Keratinocyte (primary cell): Measurements from ENCODE around the gene TEKT5. TPM values are rescaled to one million over a fixed set of nuclear protein-coding genes. Genes with fewer than 3 reads are reported as not detected.

Experiments
- DNase-seq: peaks from one replicate; pipeline ENCODE4 v3.0.0-alpha.2; 2011; ENCODE audit warnings: low read depth, missing footprints, low spot score
- FAIRE-seq: peaks from 2 replicates; lab custom pipeline; 2011; peaks lifted over from hg19 to GRCh38; lab: Jason Lieb, UNC
- H2AFZ ChIP-seq: 2 replicates; pipeline ENCODE4 v1.6.0; 2012; ENCODE audit warnings: low read length, control low read depth, inconsistent platforms; ENCODE audit not compliant: control insufficient read depth
- H3K27ac ChIP-seq: 2 replicates; pipeline ENCODE4 v1.5.1; 2011; ENCODE audit warnings: low read length; ENCODE audit not compliant: control insufficient read depth, insufficient read depth
- H3K27me3 ChIP-seq: 3 replicates; pipeline ENCODE4 v1.6.0; 2011; ENCODE audit warnings: low read length; ENCODE audit not compliant: control insufficient read depth, insufficient read depth; ENCODE audit errors: extremely low read depth
- H3K36me3 ChIP-seq, 2 experiments: 2 replicates in 1 of 2; 3 replicates in 1 of 2; pipeline ENCODE4 v1.5.1; 2011; ENCODE audit warnings: low read length in 2 of 2, mild to moderate bottlenecking in 1 of 2; ENCODE audit not compliant: control insufficient read depth in 2 of 2, insufficient read depth in 2 of 2; ENCODE audit errors: extremely low read depth in 1 of 2
- H3K4me1 ChIP-seq: 3 replicates; pipeline ENCODE4 v1.5.1; 2011; ENCODE audit warnings: low read length; ENCODE audit not compliant: control insufficient read depth, insufficient read depth; ENCODE audit errors: extremely low read depth
- H3K4me2 ChIP-seq: 3 replicates; pipeline ENCODE4 v1.6.0; 2011; ENCODE audit warnings: low read depth, low read length; ENCODE audit not compliant: control insufficient read depth, insufficient read depth; ENCODE audit errors: extremely low read depth
- H3K4me3 ChIP-seq, 3 experiments: fragments of 200-600 bp in 1 of 3; sonication (generic) in 1 of 3; 2 replicates in 2 of 3; 3 replicates in 1 of 3; pipeline ENCODE4 v1.5.1; 2011 to 2016; ENCODE audit warnings: low read length in 3 of 3, mild to moderate bottlenecking in 3 of 3, control low read depth in 2 of 3, inconsistent platforms in 1 of 3, low read depth in 1 of 3, mixed read lengths in 1 of 3, mixed run types in 1 of 3, moderate library complexity in 1 of 3; ENCODE audit not compliant: control insufficient read depth in 2 of 3, insufficient read depth in 2 of 3; ENCODE audit errors: extremely low read depth in 1 of 3
- H3K79me2 ChIP-seq: 2 replicates; pipeline ENCODE4 v1.6.0; 2012; ENCODE audit warnings: low read length; ENCODE audit not compliant: control insufficient read depth, insufficient read depth
- H3K9ac ChIP-seq: 3 replicates; pipeline ENCODE4 v1.6.0; 2011; ENCODE audit warnings: low read length; ENCODE audit not compliant: control insufficient read depth, insufficient read depth; ENCODE audit errors: extremely low read depth
- H3K9me1 ChIP-seq: 3 replicates; pipeline ENCODE4 v1.6.0; 2011; ENCODE audit warnings: low read length; ENCODE audit not compliant: control insufficient read depth, insufficient read depth; ENCODE audit errors: extremely low read depth
- H3K9me3 ChIP-seq: 2 replicates; pipeline ENCODE4 v1.5.1; 2012; ENCODE audit warnings: low read depth, low read length; ENCODE audit not compliant: control insufficient read depth
- H4K20me1 ChIP-seq: 3 replicates; pipeline ENCODE4 v1.6.0; 2011; ENCODE audit warnings: low read length; ENCODE audit not compliant: control insufficient read depth, insufficient read depth; ENCODE audit errors: extremely low read depth
- CTCF ChIP-seq, 3 experiments: IDR thresholded peaks in 1 of 3; conservative IDR thresholded peaks in 1 of 3; optimal IDR thresholded peaks in 1 of 3; 2 replicates in 2 of 3; 3 replicates in 1 of 3; pipeline versions ENCODE3 to v1.5.1; 2011; ENCODE audit warnings: low read length in 3 of 3, mild to moderate bottlenecking in 3 of 3, moderate library complexity in 2 of 3, control low read depth in 1 of 3, inconsistent platforms in 1 of 3; ENCODE audit not compliant: insufficient read depth in 2 of 3; ENCODE audit errors: extremely low read depth in 1 of 3
- EZH2 ChIP-seq: IDR thresholded peaks from one replicate; pipeline ENCODE4 v1.6.1; 2012; ENCODE audit warnings: inconsistent platforms, mild to moderate bottlenecking, low read length, moderate library complexity
- dilution Hi-C: fragments of 300-500 bp; cut with MboI; formaldehyde crosslinking; loops from one replicate; pipeline ENCODE4 v1.7.0; 2020; ENCODE audit warnings: low sequenced_read_pairs; ENCODE audit not compliant: extremely low pct_ligation_motif_present
- polyA plus RNA-seq, 5 experiments: library from polyadenylated mRNA; depleted of rRNA in 3 of 5; stranded (reverse) in 3 of 5; stranded (forward) in 1 of 5; unstranded in 1 of 5; fragments of >200 nt; gene quantifications; 1 replicate in 1 of 5; 2 replicates in 3 of 5; 3 replicates in 1 of 5; pipeline versions ENCODE4 v1.2.1 to v1.2.3, GENCODE V29; 2011 to 2012; ENCODE audit warnings: missing spikeins in 2 of 5, low read depth in 1 of 5, low replicate concordance in 1 of 5

The TEKT5 gene
- polyA plus RNA-seq, 1 donor (not counting 4 experiments of a cell fraction or from before 2014, with no cell fraction given), result not detected

GRCh38 chr16:10666291-10666690 is 28.4 kb downstream of the TEKT5 start:
- H4K20me1 ChIP-seq, result no peaks in the 10 kb centered on the region
- no peak overlapping the region for H3K4me3 ChIP-seq
- no peaks in the 10 kb centered on the region for H3K9me3 ChIP-seq
- no peaks in the 10 kb centered on the region for H3K79me2 ChIP-seq
- no peak overlapping the region for H3K9ac ChIP-seq
- no peaks in the 10 kb centered on the region for H3K4me1 ChIP-seq
- TF ChIP-seq EZH2, result no peak
- TF ChIP-seq CTCF (optimal IDR thresholded peaks at IDR 0.05 in 1 of 3, IDR thresholded peaks at IDR 0.05 in 1 of 3, conservative IDR thresholded peaks at IDR 0.05 in 1 of 3; ENCODE audit: extremely low read depth in 1 of 3, insufficient read depth in 2 of 3, low read length in 3 of 3), result no peak
- DNase-seq (no peak), FAIRE-seq (no peak)
- no peaks in the 10 kb centered on the region for H3K27me3 ChIP-seq
- H3K36me3 ChIP-seq, result no peaks in the 10 kb centered on the region
- no peak overlapping the region for H3K27ac ChIP-seq
- dilution Hi-C loops, result no loop called here
- no peak overlapping the region for H2AFZ ChIP-seq
- H3K4me2 ChIP-seq, result no peak overlapping the region
- H3K9me1 ChIP-seq, result no peaks in the 10 kb centered on the region

DNA sequence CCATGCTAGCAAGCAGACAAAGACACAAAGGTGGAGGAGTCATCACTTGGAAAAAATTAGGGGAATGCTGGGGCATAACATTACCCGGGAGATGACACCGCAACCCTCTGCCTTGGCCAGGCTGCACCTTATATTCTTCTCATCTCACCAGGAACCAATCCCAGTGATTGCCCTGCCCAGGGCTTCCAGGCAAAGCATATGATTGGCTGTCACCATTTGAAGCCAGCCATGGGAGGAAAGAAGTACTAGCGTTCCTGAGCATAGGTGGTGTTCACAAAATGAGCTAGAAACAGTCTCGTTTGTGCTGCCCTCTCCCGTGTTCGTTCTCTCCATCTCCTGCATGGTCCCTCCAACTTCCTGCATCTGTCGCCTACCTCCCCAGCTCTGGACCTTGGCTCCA is 29.6 kb downstream of the TEKT5 start:
- TF ChIP-seq EZH2, result no peak
- Histone ChIP-seq H3K9ac (no peak overlapping the region), H4K20me1 (no peaks in the 10 kb centered on the region), H3K9me1 (no peaks in the 10 kb centered on the region), H3K4me1 (no peaks in the 10 kb centered on the region), H3K4me2 (no peak overlapping the region), H3K79me2 (no peaks in the 10 kb centered on the region), H3K4me3 (no peak overlapping the region), H3K36me3 (no peaks in the 10 kb centered on the region), H2AFZ (no peak overlapping the region), H3K27ac (no peak overlapping the region), H3K27me3 (no peaks in the 10 kb centered on the region), H3K9me3 (no peaks in the 10 kb centered on the region)
- no peak for DNase-seq
- no peak for FAIRE-seq
- dilution Hi-C loops, result no loop called here

DNA sequence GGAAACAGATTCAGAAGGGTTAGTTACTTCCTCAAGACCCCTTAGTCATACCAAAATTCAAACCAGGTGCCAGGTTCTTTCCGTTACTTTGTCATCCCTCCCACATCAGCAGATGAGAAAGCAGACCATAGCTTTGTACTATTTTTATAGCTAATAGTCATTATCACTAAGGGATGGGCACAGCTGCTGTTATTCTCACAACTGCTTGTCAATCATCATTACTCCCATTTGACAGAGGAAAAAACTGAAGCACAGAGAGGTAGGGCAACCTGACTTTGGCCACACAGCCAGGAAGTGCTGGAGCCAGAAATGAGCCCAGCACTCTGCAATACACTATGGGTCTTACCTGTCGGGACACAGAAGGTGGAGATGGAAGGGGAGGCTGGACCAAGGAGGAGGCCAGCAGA is 30.0 kb downstream of the TEKT5 start:
- Histone ChIP-seq H3K9me1 (no peaks in the 10 kb centered on the region), H3K36me3 (no peaks in the 10 kb centered on the region), H4K20me1 (no peaks in the 10 kb centered on the region), H3K9ac (no peak overlapping the region), H3K9me3 (no peaks in the 10 kb centered on the region), H2AFZ (no peak overlapping the region), H3K27me3 (no peaks in the 10 kb centered on the region), H3K4me2 (no peak overlapping the region), H3K79me2 (no peaks in the 10 kb centered on the region), H3K4me1 (no peaks in the 10 kb centered on the region), H3K4me3 (no peak overlapping the region), H3K27ac (no peak overlapping the region)
- dilution Hi-C loops, result no loop called here
- DNase-seq, result no peak
- no peak for FAIRE-seq
- TF ChIP-seq CTCF (optimal IDR thresholded peaks at IDR 0.05 in 1 of 3, IDR thresholded peaks at IDR 0.05 in 1 of 3, conservative IDR thresholded peaks at IDR 0.05 in 1 of 3; ENCODE audit: extremely low read depth in 1 of 3, insufficient read depth in 2 of 3, low read length in 3 of 3), result no peak
- no peak for TF ChIP-seq EZH2
